Right lobe of liver (tissue), 6 donors: ENCODE data around the gene UCK1. TPM values are rescaled to one million over a fixed set of nuclear protein-coding genes. Genes with fewer than 3 reads are reported as not detected.

Experiments used
- ATAC-seq, 4 donors: fragments of 200-7000 bp; cut with Tn5 transposase; one replicate each; pipeline ENCODE4 v1.9.1; 2020; ENCODE audit warnings: mild to moderate bottlenecking in 4 of 4, moderate library complexity in 4 of 4
- DNase-seq, 3 donors: peaks; one replicate each; pipeline ENCODE4 v3.0.0-alpha.2; 2020
- H3K27ac ChIP-seq, 3 donors: fragments of 200-600 bp; one replicate each; pipeline ENCODE4 v1.8.0; 2022
- H3K27me3 ChIP-seq, 2 donors: fragments of 200-600 bp; one replicate each; pipeline ENCODE4 v1.8.0; 2022
- H3K36me3 ChIP-seq, 4 donors: fragments of 200-600 bp; sonication (generic) in 1 of 4; one replicate each; pipeline versions ENCODE4 v1.5.1 to v1.8.0; 2017 to 2022; ENCODE audit warnings: control low read depth in 1 of 4
- H3K4me1 ChIP-seq, 4 donors: fragments of 200-600 bp; sonication (generic) in 1 of 4; one replicate each; pipeline versions ENCODE4 v1.5.1 to v1.8.0; 2017 to 2022; ENCODE audit warnings: control low read depth in 1 of 4
- H3K4me3 ChIP-seq, 3 donors: fragments of 200-600 bp; one replicate each; pipeline ENCODE4 v1.8.0; 2022
- H3K9me3 ChIP-seq, 4 donors: fragments of 200-600 bp; sonication (generic) in 1 of 4; one replicate each; pipeline versions ENCODE4 v1.5.1 to v1.8.0; 2017 to 2022; ENCODE audit warnings: control low read depth in 1 of 4
- POLR2A ChIP-seq: fragments of 450-650 bp; IDR thresholded peaks from one replicate; pipeline ENCODE4 v1.6.1; 2017; ENCODE audit warnings: antibody characterized with exemption, mild to moderate bottlenecking
- WGBS: methylation state at CpG from one replicate; pipeline ENCODE4 v1.1.6; 2018; ENCODE audit warnings: low coverage, low lambda C conversion rate; ENCODE audit not compliant: insufficient coverage; ENCODE audit errors: missing lambda C conversion rate; 5-methylcytosine and 5-hydroxymethylcytosine counted together
- intact Hi-C, 2 donors: fragments of 100-400 bp; cut with DNase I; formaldehyde crosslinking; loops; one replicate each; pipeline versions ENCODE4 v1.11.2 to v1.14.1; 2022
- long read RNA-seq: library from polyadenylated mRNA; unstranded; transcript quantifications from one replicate; pipeline ENCODE4 v2.0.0, GENCODE V29; 2019
- total RNA-seq, 6 experiments: library from RNA; depleted of rRNA in 2 of 6; stranded (reverse); fragments of >200 nt in 2 of 6; fragmentation: NEBNext Ultra II Directional in 3 of 6; extraction: Animal tissue kit (Norgen Biotek cat#: 25700) in 3 of 6; gene quantifications; one replicate each; pipeline versions ENCODE4 v1.1.0 to v1.2.4, GENCODE V29; 2016 to 2023
- TF ChIP-seq, protein P1 (sequence below), 4 donors: fragments of 200-600 bp in 3 of 4; fragments of 450-650 bp in 1 of 4; IDR thresholded peaks; one replicate each; pipeline versions ENCODE4 v1.5.1 to v1.8.0; 2016 to 2022; ENCODE audit warnings: antibody characterized with exemption in 4 of 4, mild to moderate bottlenecking in 2 of 4
- donor health status: DM: no; HTN: yes; CAD: no.
- donor health status: DM: no; HTN: no; CAD: no.
- donor health status: DM: no; HTN: no; CAD: no.
- donor health status: DM: no; HTN: yes; CAD: no.
- donor health status: DM: no; HTN: yes; CAD: no.

Gene UCK1
- total RNA-seq = 10 to 100 TPM; 18.4 to 32.1 (median 27.8) TPM
- long read RNA-seq, partial matches to known transcripts = 0 of 4 reads
- long read RNA-seq, other reads (novel, unspliced or antisense) = 1 of 4 reads

DNA sequence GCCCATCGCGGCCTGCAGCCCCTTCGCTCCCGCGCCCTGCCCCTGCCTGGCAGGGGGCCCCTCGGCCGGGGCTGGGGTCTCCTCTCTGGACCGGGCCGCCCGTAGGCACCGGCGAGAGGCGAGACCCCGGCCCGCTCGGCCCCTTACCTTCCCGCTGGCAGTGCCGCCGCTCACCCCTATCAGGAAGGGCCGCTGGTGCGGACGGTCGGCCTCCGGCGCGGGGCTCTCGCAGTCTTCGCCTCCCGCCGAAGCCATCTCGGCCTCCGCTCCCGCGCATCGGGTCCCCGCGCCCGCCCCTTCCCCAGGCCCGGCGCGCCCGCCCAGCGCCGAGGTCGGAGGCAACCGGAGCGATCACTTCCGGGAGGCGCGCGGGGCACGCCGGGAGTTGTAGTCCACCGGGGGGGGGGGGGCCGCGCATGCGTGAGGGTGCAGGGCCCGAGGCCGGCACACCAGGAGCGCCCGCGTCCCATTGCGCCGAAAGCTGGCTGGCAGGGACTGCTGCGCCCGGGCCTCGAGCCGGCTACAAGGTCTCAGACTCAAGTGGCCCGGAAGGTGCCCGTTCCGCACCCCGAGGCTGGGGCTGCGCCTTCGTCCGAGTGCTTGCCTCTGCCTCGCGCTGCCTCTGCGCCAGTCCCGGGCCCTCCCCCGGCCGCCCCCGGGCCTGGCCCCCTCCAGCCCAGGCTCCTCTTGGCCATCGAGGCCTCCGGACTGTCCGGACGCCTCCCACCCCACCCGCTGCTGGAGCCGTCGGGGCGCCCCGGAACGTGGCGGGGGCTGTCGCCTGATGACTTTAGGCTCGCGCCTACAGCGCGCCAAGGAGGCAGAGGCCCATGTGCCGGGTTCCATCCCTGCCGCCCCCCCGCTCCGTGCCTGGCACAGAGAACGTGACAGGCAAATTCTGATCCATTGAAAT is at the start of gene UCK1:
Gene UCK1, minus strand, starts transcription at position 344 of the 913 bp plus-strand sequence. Its CDS starts 89 bp downstream, at position 255.
- Histone ChIP-seq H3K9me3 (no peaks in the 10 kb centered on the region), H3K4me1 (peaks cover 0 to 19% (median 7%) of the 10 kb centered on the region in 4 donors), H3K27ac (peak within 1 kb of the TSS; percentile 70 to 86 (median 70)), H3K36me3 (peaks cover 0 to 30% (median 19%) of the 10 kb centered on the region in 4 donors), H3K4me3 (peak within 1 kb of the TSS; percentile 97 to 100 (median 99)), H3K27me3 (no peaks in the 10 kb centered on the region)
- ATAC-seq = peak; percentile 88 to 91 (median 90)
- WGBS = 4% methylated on average over 9 of the region's 103 CpGs
- TF ChIP-seq, protein P1, sequence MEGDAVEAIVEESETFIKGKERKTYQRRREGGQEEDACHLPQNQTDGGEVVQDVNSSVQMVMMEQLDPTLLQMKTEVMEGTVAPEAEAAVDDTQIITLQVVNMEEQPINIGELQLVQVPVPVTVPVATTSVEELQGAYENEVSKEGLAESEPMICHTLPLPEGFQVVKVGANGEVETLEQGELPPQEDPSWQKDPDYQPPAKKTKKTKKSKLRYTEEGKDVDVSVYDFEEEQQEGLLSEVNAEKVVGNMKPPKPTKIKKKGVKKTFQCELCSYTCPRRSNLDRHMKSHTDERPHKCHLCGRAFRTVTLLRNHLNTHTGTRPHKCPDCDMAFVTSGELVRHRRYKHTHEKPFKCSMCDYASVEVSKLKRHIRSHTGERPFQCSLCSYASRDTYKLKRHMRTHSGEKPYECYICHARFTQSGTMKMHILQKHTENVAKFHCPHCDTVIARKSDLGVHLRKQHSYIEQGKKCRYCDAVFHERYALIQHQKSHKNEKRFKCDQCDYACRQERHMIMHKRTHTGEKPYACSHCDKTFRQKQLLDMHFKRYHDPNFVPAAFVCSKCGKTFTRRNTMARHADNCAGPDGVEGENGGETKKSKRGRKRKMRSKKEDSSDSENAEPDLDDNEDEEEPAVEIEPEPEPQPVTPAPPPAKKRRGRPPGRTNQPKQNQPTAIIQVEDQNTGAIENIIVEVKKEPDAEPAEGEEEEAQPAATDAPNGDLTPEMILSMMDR (IDR thresholded peaks at IDR 0.05) = no peak
- TF ChIP-seq POLR2A = peak; percentile 79
- DNase-seq = peak; percentile 81 to 85 (median 85)
- intact Hi-C loops = no loop called here

DNA sequence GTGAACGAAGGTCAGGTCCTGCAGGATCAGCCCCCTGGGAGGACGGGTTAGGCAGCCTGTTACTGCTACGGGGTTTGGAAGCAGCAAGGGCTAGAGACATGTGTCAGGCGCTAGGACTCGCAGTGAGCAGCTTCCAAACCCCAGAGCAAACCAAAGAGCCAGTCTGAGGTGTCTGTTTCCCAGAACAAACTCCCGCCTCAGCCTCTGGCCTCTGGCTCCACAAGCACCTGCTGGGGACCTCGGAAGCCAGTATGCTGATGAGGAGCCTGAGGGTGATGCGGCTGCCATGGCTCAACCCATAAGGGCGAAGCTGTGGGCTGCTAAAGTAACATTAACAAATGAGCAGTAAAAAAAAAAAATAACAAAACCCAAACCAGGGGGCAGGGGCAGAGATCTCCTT is 49.3 kb upstream of the UCK1 start:
- Histone ChIP-seq H3K27ac (peak overlapping the region in 1 of 3 donors; percentile 33), H3K4me1 (peaks cover 0 to 18% (median 8%) of the 10 kb centered on the region in 4 donors), H3K27me3 (no peaks in the 10 kb centered on the region), H3K4me3 (no peak overlapping the region), H3K9me3 (no peaks in the 10 kb centered on the region), H3K36me3 (peaks cover 0 to 41% (median 4%) of the 10 kb centered on the region in 4 donors)
- no peak for TF ChIP-seq POLR2A
- TF ChIP-seq, protein P1 (IDR thresholded peaks at IDR 0.05) = no peak
- intact Hi-C loops = no loop called here
- 77% methylated on average over 3 of the region's 9 CpGs for WGBS
- DNase-seq = no peak
- peak in 1 of 4 donors; percentile 12 for ATAC-seq

- 40% methylated on average over 1 of the region's 8 CpGs for WGBS
- peak overlapping the region in 2 of 3 donors; percentile 33 to 60 for H3K27ac ChIP-seq
- peaks cover 0 to 18% (median 8%) of the 10 kb centered on the region in 4 donors for H3K4me1 ChIP-seq
- H3K36me3 ChIP-seq = peaks cover 0 to 41% (median 4%) of the 10 kb centered on the region in 4 donors
- DNase-seq = peak in 1 of 3 donors; percentile 50
- H3K9me3 ChIP-seq = no peaks in the 10 kb centered on the region
- H3K27me3 ChIP-seq = no peaks in the 10 kb centered on the region
- no peak for TF ChIP-seq POLR2A
- TF ChIP-seq, protein P1 (IDR thresholded peaks at IDR 0.05) = no peak
- no peak overlapping the region for H3K4me3 ChIP-seq
- intact Hi-C loops = no loop called here
- peak; percentile 16 to 52 (median 38) for ATAC-seq
These were observed 48.7 kb upstream of the UCK1 start for GRCh38 chr9:131579789-131580211.

GRCh38 chr9:131578731-131579504 is 47.9 kb upstream of the UCK1 start:
- WGBS = 40% methylated on average over 6 of the region's 26 CpGs
- intact Hi-C loops = no loop called here
- Histone ChIP-seq H3K27ac (peak overlapping the region in 2 of 3 donors; percentile 33 to 60), H3K27me3 (no peaks in the 10 kb centered on the region), H3K36me3 (peaks cover 0 to 32% (median 3%) of the 10 kb centered on the region in 4 donors), H3K4me1 (peaks cover 0 to 18% (median 8%) of the 10 kb centered on the region in 4 donors), H3K9me3 (no peaks in the 10 kb centered on the region), H3K4me3 (no peak overlapping the region)
- DNase-seq = peak; percentile 78 to 89 (median 89)
- peak; percentile 86 to 94 (median 90) for ATAC-seq
- TF ChIP-seq POLR2A = no peak
- TF ChIP-seq, protein P1 (IDR thresholded peaks at IDR 0.05) = no peak
